ENCODE data around the gene RPTOR.

The RPTOR gene

GRCh38 chr17:80924111-80924806 lies 379.6 kb downstream of the RPTOR start:
- no peak for DNase-seq

- DNase-seq = no peak
Measured at GRCh38 chr17:80924807-80925610, 380.4 kb downstream of the RPTOR start.

- no peak for DNase-seq
Measured at GRCh38 chr17:80925688-80926335, 381.2 kb downstream of the RPTOR start.

DNA sequence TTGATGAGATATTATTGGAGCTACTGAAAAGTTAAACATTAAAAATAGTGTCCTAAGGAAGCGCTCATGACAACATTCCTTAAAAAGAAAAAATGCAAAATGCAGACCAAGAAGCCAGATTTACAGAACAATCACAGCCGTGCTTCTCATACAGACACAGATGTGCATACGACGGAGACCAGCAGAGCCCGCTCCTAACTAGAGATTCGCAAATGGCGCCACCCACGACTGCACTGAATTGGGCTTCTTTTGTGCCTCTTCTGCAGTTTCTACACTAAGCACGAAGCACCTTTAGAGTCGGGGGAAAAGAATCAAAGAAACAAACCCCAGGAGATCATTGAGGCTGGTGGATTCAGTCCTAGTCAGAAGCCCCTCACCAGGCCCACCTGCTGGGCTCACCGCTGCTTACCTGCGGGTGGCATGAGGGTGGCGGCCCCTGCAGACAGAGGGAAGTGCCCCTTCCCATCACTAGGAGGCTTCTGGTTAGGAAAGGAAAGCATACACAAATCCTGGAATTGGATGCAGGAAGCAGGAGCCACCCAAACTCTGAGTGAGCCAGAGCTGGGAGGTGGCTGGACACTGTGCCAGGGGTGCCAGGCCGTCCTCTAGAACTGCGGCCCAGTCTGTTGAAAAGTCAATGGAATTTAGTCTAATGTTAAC lies 382.1 kb downstream of the RPTOR start:
- DNase-seq = no peak

DNA sequence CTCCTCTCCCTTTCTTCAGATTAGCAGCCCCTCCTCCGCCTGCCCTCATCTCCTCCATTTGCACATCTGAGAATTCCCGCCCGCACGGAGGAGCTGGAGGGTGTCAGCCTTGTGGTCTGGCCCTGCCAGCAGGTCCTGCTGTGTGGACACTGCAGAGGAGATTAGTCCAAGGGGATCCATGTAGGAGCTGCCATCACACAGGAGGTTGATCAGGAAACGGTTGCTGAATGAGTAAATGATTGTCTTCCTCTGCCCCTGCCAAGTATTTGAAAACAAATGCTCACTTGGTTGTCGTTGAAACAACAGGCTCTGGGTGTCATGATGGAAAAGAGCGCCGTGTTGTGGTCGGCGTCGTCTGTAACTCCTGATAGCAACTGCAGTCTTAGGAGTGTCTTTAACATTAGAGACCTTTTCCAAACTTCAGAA lies 383.2 kb downstream of the RPTOR start:
- no peak for DNase-seq

DNA sequence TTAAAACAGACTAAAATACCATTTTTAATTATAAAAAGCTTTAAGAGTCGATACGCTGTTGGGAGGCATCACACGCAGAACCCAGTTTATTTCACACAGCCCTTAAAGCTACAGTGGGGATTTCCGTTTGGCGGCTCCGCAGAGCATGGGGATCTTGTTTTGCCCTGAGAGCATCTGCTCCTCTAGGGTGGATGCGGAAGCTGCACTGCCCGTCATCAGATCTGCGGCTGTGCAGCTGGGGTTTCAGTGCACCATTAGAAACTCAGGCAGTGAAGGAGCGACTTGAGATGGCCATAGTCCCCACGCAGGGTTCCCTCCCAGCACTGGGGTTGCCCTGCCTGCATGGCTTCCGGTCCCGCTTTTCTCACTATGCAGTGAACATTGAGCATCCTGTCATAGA lies 384.8 kb downstream of the RPTOR start:
- no peak for DNase-seq

DNA sequence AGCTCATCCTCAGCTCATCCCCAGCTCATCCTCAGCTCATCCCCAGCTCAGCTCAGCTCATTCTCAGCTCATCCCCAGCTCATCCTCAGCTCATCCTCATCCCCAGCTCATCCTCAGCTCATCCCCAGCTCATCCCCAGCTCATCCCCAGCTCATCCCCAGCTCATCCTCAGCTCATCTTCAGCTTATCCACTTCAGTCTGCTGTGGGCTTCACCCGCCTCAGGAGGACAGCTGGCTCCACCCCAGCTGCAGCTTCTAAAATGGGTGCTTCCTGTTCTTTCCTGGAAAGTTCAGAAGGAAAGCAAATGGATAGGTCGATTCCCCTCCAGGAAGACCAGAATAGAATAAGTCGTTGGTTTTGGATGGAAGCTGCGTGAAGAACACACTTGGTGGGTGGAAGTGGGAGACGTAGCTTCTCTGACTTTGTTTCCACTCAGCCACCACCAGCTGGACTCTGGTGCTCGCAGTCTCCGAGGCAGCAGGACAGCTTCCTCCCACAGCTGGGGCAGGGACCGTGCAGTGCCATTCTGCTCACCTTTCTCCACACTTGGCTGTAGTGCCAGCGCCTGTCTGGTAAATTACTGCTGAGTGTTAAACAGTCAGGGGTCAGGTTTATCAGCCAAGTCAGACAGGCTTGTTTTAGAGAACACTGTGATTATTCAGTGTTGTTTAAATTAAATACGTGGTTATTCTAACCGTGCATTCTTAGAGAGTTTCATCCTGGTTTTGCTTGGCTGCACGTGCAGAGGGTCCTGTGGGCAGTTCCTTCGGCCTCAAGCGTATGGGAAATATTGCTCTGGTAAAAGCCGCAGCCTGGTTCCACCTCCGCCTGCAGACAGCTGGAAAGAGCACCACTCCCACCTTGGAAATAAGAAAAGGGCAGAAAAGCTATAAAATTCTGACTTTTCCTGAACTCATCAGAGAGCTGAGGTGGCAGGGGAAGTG lies 386.0 kb downstream of the RPTOR start:
- no peak for DNase-seq

DNA sequence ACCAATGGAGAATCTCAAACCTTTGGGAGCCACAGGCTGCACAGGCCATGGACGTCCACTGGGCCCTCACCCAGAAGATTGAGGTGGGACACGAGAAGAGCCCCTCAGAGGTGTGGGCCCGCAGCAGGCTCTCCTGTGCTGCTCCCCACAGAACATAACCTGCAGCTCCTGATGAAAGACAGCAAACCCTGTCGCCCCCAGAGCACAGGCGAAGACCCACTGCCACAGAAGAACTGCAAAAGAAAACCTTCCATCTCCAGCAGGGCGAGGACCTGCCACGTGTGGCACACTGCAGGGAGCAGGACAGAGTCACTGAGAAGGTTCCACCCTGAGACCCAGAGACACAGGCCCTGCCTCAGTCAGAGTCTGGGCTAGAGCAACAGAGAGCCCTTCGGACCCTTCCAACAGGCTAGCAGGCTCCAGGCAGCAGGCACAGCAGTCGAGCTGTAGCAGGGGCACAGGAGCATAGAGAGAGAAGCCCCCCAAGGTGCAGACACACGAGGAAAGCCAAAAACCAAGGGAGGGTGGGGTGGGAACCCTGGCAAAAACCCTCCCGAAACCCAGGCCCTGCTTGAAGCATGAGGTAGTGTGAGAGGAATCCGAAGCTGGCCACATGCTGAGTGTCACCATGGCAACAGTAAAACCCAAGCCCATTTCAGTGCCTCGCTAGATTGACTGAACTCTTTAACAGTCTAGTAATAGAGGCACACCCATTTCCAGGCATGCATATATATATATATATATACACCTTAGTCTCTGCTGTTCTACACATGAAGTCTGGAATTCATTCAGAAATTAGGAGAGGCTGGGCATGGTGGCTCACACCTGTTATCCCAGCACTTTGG lies 387.0 kb downstream of the RPTOR start:
- no peak for DNase-seq

GRCh38 chr17:80935526-80935925 lies 390.9 kb downstream of the RPTOR start:
- no peak for DNase-seq

DNA sequence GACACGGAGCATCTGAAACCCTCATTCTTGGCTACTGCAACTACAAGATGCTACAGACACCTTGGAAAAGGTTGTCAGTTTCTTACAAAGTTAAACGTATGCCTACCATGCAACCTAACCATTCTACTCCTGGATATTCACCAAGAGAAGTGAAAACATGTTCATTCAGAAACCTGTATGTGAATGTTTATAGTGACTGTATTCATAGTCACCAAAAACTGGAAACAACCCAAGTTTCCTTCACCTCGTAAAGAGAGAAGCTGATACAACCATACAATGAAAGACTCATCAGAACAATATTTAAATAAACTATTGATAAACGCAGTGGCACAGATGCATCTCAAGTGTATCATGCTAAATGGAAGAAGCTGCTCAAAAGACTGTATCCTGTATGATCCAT lies 391.6 kb downstream of the RPTOR start:
- no peak for DNase-seq

- DNase-seq = no peak
Measured at GRCh38 chr17:80936723-80937122, 392.1 kb downstream of the RPTOR start.

DNA sequence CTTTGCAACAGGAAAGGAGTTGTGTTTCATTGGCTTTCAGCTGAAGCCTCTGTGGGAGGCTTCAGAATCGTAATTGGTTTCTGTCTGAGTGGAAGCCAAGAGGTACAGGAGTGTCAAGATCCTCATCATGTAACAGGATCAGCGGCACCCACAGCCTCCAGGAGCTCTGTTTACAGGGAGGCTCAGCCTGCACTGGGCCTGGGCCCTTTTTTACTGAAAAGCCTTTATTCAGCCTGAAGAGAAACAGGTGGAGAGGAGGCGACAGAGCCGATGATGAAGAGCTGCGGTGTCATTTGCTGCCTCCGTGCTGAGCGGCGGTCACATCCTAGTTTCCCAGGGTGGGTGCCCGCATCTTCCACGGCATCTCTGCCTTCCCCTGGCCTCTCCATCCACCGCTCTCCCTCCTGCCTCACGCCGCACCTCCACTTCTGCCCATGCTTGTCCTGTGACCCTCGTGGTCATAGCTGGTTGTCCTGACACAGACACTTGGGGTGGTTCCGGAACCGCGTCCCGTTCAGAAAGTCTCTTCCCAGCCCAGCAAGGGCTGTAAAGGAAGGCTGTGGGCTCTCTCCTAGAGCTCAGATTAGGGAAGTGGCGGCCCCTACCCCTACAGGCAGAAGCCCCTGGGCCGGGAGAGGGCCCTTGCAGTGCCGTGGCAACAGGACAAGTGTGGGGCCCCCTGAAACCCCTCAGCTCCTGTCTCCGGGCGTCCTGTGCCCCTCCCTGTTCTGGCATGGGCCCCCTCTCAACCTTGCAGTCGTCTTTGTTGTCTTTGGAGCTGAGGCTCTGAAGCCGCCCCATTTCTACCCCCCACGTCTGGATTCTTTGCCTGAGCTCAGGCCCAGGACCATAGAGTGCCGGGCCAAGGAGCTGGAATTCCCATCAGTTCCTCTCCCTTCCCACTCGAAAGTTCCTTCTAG lies 393.1 kb downstream of the RPTOR start:
- no peak for DNase-seq

DNA sequence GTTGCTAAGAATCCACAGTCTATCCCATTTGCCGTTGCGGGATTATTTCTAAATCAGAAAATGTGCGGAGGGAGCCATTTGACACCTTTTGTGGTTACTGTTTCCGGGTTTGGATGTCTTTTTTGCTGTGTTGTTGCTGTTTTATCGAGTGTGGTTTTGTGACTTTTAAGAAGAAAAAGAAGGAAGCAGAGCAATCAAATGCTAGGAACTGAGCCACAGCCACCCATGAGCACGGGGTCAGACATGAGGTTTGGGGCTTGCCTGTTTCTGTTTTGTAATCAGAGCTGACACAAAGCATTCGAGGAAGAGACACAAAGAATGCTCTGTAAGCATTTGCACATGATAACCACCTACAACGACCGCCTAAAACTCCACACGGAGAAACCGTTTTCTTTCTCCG lies 393.9 kb downstream of the RPTOR start:
- DNase-seq = peak; percentile 31

- no peak for DNase-seq
Measured at GRCh38 chr17:80939151-80940145, 394.8 kb downstream of the RPTOR start.

DNA sequence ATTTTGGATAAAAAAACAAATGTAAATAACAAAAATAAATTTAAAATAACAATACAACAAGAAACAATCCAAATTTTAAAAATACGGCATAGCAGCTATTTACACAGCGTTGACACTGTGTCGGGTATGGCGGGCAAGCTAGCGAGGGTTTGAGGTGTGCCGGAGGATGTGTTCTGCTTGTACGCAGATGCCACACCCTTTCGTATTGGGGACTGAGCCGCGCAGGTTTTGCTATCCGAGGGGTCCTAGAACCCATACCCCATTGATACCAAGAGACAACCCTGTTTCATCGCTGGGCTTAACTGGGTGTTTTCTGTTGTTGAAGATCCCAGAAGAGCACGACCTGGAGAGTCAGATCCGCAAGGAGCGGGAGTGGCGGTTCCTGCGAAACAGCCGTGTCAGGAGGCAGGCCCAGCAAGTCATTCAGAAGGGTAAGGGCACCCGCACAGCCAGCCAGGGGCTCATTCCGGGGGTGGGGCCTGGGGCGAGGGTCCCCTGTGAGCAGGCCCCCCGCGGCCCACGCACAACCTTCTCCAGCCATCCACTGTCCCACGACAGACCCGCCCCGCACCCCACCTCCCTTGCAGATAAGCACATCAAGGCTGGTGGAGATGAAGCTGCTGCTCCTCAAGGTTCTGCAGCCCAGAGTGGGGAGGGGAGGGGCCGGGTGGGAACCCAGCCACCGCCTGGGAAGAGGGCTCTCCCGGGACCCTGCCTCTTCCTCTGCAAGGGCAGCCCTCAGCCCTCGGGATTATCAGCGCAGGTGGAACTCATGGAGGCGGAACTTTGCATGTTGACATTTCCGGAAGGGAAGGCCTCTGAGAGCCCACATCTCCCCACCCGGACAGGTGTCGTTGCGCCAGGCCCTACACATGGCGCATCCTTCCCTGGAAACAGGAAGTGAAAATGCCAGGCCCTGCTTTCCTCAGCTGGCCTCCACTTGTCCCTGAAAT lies 395.8 kb downstream of the RPTOR start:
- DNase-seq = no peak

- no peak for DNase-seq
Measured at GRCh38 chr17:80941171-80941570, 396.5 kb downstream of the RPTOR start.

- no peak for DNase-seq
Measured at GRCh38 chr17:80941743-80942422, 397.2 kb downstream of the RPTOR start.

Data from CD4-positive, alpha-beta T cell treated with Interleukin-21 for 1 hour (primary cell).